Right cardiac atrium (tissue), 5 donors: Measurements from ENCODE around the gene MTMR12. TPM values are rescaled to one million over a fixed set of nuclear protein-coding genes. Genes with fewer than 3 reads are reported as not detected.
"Not testable (repeated sequence)": the region's sequence is repeated elsewhere in the genome, so short reads cannot be mapped to it uniquely, and the experiment has no call there.

Experiments used
- ATAC-seq, 2 donors: fragments of 200-7000 bp; cut with Tn5 transposase; one replicate each; pipeline versions ENCODE4 v1.8.0 to v1.9.1; 2020; ENCODE audit warnings: moderate library complexity in 2 of 2, mild to moderate bottlenecking in 1 of 2
- DNase-seq, 3 donors: peaks; one replicate each; pipeline ENCODE4 v3.0.0-alpha.2; 2020
- H3K27ac ChIP-seq: one replicate; pipeline ENCODE4 v1.5.1; 2013; ENCODE audit warnings: mild to moderate bottlenecking, low read length, control low read depth, moderate library complexity
- H3K27me3 ChIP-seq: one replicate; pipeline ENCODE4 v1.6.1; 2013; ENCODE audit not compliant: control insufficient read depth, insufficient read depth
- H3K4me1 ChIP-seq: one replicate; pipeline ENCODE4 v1.6.1; 2013; ENCODE audit warnings: low read length; ENCODE audit not compliant: control insufficient read depth, insufficient read depth
- H3K4me3 ChIP-seq: one replicate; pipeline ENCODE4 v1.5.1; 2013; ENCODE audit warnings: low read length, control low read depth
- H3K9me3 ChIP-seq: one replicate; pipeline ENCODE4 v1.6.1; 2013; ENCODE audit warnings: low read length; ENCODE audit not compliant: control insufficient read depth
- WGBS: extraction: QIAGEN DNeasy Blood & Tissue Kit; methylation state at CpG from one replicate; pipeline ENCODE4 v1.1.7; 2013; 5-methylcytosine and 5-hydroxymethylcytosine counted together
- intact Hi-C, 4 donors: fragments of 100-400 bp; cut with DNase I; formaldehyde crosslinking; loops; one replicate each; pipeline versions ENCODE4 v1.11.0 to v1.14.0; 2022 to 2023
- polyA plus RNA-seq: library from polyadenylated mRNA; stranded (reverse); fragments of 200-250 nt; gene quantifications from one replicate; pipeline ENCODE4 v1.2.3, GENCODE V29; 2013
- total RNA-seq, 4 donors: library from RNA; stranded (reverse); fragmentation: NEBNext Ultra II Directional; extraction: Animal tissue kit (Norgen Biotek cat#: 25700); gene quantifications; one replicate each; pipeline ENCODE4 v1.2.1, GENCODE V29; 2021
- donor health status: healthy with polysubstance abuse.
- donor health status: DM: no; HTN: yes; CAD: no.
- donor health status: DM: no; HTN: no; CAD: no.
- donor health status: DM: no; HTN: yes; CAD: no; lungs with severe emphysema.
- donor health status: DM: yes; HTN: yes; CAD: no.

The MTMR12 gene
- total and polyA plus RNA-seq, 5 donors, result 6.2 to 28.1 (median 22.2) TPM

DNA sequence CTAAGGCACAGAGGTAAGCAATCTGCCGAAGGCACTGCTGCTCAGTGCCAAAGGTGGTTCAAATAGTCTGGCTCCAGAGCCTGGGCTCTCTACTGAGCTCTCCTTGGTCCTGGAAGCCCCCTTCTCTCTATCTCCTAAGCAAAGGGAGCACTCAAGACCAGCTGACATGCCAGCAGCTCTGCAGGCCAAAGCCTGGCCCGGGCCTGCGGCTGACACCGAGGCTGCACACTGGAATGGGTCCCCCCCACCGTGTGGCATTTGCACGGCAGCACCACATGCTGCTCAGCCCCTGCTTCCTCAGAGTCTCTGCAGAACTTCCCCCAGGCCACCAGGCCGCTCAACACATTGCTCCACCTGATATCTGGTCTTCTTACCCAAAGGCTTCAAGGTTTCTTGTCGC lies 80.8 kb downstream of the MTMR12 start:
- intact Hi-C loops, result loop anchor here (1.0 to 10.0 kb wide), 5 partner anchors 57 to 383 kb away; partner anchors contain the start of gene GOLPH3 (in 1 of the 4)
- Histone ChIP-seq H3K4me1 (peaks cover 8% of the 10 kb centered on the region), H3K27ac (no peak overlapping the region), H3K4me3 (no peak overlapping the region), H3K27me3 (no peaks in the 10 kb centered on the region), H3K9me3 (no peaks in the 10 kb centered on the region)
- peak in 2 of 3 donors; percentile 29 to 60 for DNase-seq
- ATAC-seq, result peak; percentile 14 to 30
- 49% methylated on average over 8 of the region's 8 CpGs for WGBS

- 78% methylated on average over 6 of the region's 6 CpGs for WGBS
- intact Hi-C loops, result loop anchor here in 2 of 4 donors (5.0 to 10.0 kb wide), 3 partner anchors 56 to 384 kb away; partner anchors contain the start of gene GOLPH3 (in 1 of the 2)
- DNase-seq (no peak), ATAC-seq (no peak)
- no peak overlapping the region for H3K4me3 ChIP-seq
- no peak overlapping the region for H3K27ac ChIP-seq
- H3K9me3 ChIP-seq, result no peaks in the 10 kb centered on the region
- H3K4me1 ChIP-seq, result peaks cover 8% of the 10 kb centered on the region
- no peaks in the 10 kb centered on the region for H3K27me3 ChIP-seq
These were observed 81.5 kb downstream of the MTMR12 start for GRCh38 chr5:32231241-32231640.

DNA sequence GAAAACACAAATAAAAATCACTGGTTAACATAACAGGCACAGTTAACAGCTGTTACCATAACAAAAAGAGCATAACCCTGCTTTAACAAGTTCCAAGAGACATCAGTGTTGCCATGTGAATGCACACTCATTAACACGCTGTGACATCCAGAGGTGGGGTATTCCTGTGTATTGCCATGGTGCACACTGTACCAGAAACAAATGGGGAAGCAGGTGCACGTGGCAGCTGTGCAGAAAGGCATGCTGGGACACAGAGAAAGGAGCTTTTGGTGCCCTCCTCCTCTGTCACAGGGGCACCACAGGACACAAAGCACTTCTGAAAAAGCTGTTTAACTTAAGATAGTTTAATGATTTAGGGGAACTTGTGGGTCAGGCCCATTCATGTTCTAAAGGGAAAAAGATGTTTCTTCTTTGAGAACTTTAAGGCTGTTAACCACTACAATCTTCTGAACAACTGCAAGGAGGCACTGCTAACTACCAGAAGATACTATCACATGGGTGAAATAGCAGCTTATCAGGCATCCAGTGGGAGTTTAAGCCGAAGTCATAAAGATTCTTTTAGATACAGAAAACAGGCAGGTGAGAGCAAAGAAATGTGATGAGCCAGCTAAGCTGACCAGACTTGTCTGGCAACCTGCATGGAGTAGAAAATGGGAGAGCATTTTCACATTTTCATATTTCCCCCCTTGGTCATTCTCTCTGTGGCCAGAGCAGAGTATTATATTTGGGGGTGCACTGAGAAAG lies 82.2 kb downstream of the MTMR12 start:
- Histone ChIP-seq H3K27ac (no peak overlapping the region), H3K4me1 (peaks cover 8% of the 10 kb centered on the region), H3K9me3 (no peaks in the 10 kb centered on the region), H3K27me3 (no peaks in the 10 kb centered on the region), H3K4me3 (no peak overlapping the region)
- intact Hi-C loops, result loop anchor here in 2 of 4 donors (5.0 to 10.0 kb wide), 3 partner anchors 56 to 384 kb away; partner anchors contain the start of gene GOLPH3 (in 1 of the 2)
- no peak for DNase-seq
- 61% methylated on average over 3 of the region's 3 CpGs for WGBS
- no peak for ATAC-seq

- H3K4me1 ChIP-seq, result peaks cover 8% of the 10 kb centered on the region
- no peak overlapping the region for H3K4me3 ChIP-seq
- intact Hi-C loops, result no loop called here
- H3K27me3 ChIP-seq, result no peaks in the 10 kb centered on the region
- no peaks in the 10 kb centered on the region for H3K9me3 ChIP-seq
- ATAC-seq (no peak), DNase-seq (no peak)
- WGBS, result 92% methylated on average over 14 of the region's 14 CpGs
- H3K27ac ChIP-seq, result no peak overlapping the region
These were observed 83.2 kb downstream of the MTMR12 start for GRCh38 chr5:32229586-32229985.

- WGBS, result 96% methylated on average over 12 of the region's 12 CpGs
- Histone ChIP-seq H3K4me1 (peaks cover 3% of the 10 kb centered on the region), H3K9me3 (no peaks in the 10 kb centered on the region), H3K27me3 (no peaks in the 10 kb centered on the region), H3K27ac (no peak overlapping the region), H3K4me3 (no peak overlapping the region)
- intact Hi-C loops, result no loop called here
- no peak for ATAC-seq
- no peak for DNase-seq
These were observed 83.9 kb downstream of the MTMR12 start for GRCh38 chr5:32228816-32229215.

DNA sequence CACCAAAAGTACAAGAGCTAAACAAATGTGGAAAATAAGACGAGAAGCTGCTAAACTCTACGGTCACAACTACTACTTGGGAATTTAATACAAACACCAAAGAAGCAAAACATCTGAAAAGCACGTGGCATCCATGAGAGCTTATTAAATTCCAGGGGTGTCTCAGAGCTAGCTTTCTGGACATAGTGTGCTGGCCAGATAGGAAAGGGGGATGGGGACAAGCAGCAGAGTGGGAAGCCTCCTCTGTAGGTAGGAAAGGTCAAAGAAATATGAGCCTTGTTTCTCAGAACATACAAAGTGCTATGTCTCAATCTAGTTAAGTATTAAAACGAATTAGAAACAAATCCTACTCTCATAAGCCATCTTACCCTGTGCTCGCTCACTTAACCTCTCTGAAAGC lies 87.3 kb downstream of the MTMR12 start:
- 65% methylated on average over 5 of the region's 5 CpGs for WGBS
- DNase-seq (no peak), ATAC-seq (peak; percentile 66 to 67)
- H3K27me3 ChIP-seq, result no peaks in the 10 kb centered on the region
- intact Hi-C loops, result no loop called here
- peak overlapping the region; percentile 75 for H3K27ac ChIP-seq
- no peaks in the 10 kb centered on the region for H3K9me3 ChIP-seq
- H3K4me3 ChIP-seq, result no peak overlapping the region
- no peaks in the 10 kb centered on the region for H3K4me1 ChIP-seq

DNA sequence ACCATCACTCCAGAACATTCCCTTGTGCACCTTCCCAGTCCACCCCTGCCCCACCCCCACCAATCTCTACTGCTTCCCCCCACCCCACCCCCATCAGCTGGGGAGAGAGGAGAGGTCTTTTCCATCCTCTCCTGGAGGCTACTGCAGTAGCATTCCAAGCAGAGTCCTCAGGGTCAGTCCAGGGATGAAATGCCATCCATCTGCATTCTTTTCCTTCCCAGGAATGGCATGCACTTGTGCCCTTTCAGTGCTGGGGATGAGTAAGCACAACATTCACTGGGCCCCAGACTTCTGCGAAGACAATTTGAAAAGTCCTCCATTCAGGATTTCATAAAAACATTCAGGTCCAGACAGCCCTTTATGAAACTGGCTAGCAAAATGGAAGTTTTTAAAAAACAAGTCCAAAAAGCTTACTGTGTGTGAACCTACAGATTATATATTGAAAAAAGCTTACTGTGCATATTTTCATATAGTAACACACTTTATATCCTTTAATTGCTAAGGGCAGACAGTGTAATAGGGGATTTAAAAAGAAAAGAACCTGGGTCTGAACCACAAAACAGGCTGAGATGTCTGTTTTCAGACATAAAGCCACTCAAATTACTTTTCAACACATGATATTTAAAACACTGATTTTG lies 88.6 kb downstream of the MTMR12 start:
- no peaks in the 10 kb centered on the region for H3K4me1 ChIP-seq

GRCh38 chr5:32222723-32223470 lies 89.8 kb downstream of the MTMR12 start:
- H3K27ac ChIP-seq, result no peak overlapping the region
- DNase-seq (no peak), ATAC-seq (no peak)
- no peaks in the 10 kb centered on the region for H3K27me3 ChIP-seq
- no peak overlapping the region for H3K4me3 ChIP-seq
- intact Hi-C loops, result no loop called here
- no peaks in the 10 kb centered on the region for H3K9me3 ChIP-seq
- WGBS, result 88% methylated on average over 5 of the region's 5 CpGs
- H3K4me1 ChIP-seq, result peaks cover 2% of the 10 kb centered on the region

More for the DNA sequence above, 88.6 kb downstream of the MTMR12 start:
- no peaks in the 10 kb centered on the region for H3K27me3 ChIP-seq
- 67% methylated on average over 1 of the region's 1 CpG for WGBS
- H3K9me3 ChIP-seq, result no peaks in the 10 kb centered on the region
- peak overlapping the region; percentile 77 for H3K27ac ChIP-seq
- ATAC-seq (peak; percentile 49 to 66), DNase-seq (no peak)
- H3K4me3 ChIP-seq, result no peak overlapping the region
- intact Hi-C loops, result no loop called here

- intact Hi-C loops, result no loop called here
- ATAC-seq, result peak; percentile 71 to 76
- Histone ChIP-seq H3K4me1 (peaks cover 3% of the 10 kb centered on the region), H3K9me3 (no peaks in the 10 kb centered on the region), H3K27me3 (no peaks in the 10 kb centered on the region), H3K27ac (peak overlapping the region; percentile 30), H3K4me3 (no peak overlapping the region)
- peak in 1 of 3 donors; percentile 77 for DNase-seq
- WGBS, result 49% methylated on average over 12 of the region's 12 CpGs
These were observed 94.8 kb downstream of the MTMR12 start for GRCh38 chr5:32217886-32218396.

GRCh38 chr5:32214344-32214743 lies 98.4 kb downstream of the MTMR12 start:
- H3K27me3 ChIP-seq, ATAC-seq, H3K27ac ChIP-seq, intact Hi-C loops, H3K9me3 ChIP-seq, DNase-seq, H3K4me1 ChIP-seq, H3K4me3 ChIP-seq: not testable (repeated sequence)
- WGBS, result 93% methylated on average over 1 of the region's 1 CpG
